Medulla oblongata (tissue), 1 donor: ENCODE results near the gene RNF26.
A peak's percentile ranks its signal among the peaks of the same experiment; 100 is the strongest.

Source experiments
- DNase-seq: peaks from one replicate; pipeline ENCODE4 v3.0.0-alpha.2; 2015; ENCODE audit errors: extremely low spot score

RNF26 gene

DNA sequence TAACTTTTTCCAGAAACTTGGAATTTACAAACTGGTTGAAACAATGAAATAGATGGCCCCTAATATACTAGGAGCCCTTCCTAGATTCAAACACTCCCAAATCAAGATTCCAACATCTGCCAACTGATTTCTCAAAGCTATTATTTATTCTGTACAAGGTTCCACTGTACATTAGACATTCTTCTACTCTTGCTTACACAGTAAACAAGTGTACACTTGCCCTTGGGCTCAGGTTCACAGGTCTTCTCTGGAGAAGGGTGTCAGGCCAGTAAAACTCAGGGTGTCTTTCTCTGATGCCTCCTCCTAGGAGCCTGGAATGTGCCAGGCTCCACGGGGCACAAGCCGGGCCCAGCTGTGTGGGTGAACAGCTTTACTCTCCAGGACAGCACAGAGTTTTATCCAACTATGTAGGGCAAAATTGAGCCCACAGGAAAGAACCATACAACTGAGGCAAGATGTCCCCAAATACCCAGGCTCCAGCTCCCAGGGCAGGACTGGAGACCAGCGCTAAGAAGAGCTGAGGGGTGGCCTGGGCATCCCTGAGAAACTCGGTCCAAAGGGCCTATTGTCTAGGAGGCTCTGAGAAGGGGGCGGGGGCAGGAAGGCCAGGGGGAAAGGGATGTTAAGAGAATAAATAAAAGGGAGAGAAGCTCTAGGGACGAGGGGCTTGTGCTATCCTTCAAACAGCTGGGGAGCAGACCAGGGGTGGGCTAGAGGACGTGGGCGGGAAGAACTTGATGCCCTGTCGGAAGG lies 20.9 kb downstream of the RNF26 start:
- DNase-seq: no peak

DNA sequence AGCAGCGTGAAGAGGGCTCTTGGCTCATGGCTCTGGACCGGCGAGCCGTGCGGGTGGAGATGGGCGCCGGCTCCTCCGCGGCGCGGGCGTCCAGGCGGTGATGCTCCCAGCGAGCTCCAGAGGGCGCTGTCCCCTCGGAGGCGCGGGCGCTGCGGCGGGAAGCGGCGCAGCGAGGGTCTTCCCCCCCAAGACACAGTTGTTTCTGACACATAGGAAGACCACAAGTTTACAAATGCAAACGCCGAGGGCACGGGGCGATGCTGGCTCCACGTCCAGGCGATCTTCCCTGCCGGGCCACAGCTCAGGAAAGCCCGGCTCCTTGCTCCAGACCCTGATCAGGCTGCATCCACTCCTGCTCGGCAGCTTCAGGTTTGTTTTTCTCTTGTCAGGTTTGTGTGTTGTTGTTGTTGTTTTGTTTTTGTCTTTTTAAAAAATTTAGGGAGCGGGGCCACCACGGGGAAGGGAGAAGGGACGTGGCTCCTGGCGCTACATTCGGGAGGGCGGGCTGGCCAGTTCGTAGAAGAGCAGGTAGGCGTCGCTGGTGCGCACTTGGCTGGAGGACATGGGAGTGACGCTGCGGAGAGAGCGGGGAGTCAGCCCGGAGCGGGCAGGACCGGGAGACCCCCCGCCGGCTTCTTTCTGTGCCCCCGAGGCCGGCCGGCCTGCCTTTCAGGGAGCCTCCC lies 22.2 kb downstream of the RNF26 start:
- DNase-seq: no peak

DNA sequence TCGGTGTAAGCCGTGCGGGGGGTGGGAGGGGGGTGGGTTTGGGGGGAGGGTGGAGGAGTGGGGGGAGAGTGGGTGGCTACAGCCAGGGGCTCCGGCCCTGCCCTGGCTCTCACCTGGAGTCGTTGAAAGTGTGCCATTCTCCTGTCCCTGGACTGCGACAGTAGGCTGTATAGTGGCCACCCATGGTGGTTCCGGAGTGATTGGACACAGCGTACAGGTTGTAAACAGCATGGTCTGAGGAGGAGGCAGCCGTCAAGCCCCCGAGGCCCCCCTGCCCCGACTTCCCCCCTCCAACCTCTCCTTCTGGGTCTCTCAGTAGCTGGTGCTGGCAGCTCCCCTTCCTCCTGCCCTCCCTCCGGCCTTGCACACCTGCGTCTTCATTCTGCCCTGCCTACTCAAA lies 22.7 kb downstream of the RNF26 start:
- no peak for DNase-seq

DNA sequence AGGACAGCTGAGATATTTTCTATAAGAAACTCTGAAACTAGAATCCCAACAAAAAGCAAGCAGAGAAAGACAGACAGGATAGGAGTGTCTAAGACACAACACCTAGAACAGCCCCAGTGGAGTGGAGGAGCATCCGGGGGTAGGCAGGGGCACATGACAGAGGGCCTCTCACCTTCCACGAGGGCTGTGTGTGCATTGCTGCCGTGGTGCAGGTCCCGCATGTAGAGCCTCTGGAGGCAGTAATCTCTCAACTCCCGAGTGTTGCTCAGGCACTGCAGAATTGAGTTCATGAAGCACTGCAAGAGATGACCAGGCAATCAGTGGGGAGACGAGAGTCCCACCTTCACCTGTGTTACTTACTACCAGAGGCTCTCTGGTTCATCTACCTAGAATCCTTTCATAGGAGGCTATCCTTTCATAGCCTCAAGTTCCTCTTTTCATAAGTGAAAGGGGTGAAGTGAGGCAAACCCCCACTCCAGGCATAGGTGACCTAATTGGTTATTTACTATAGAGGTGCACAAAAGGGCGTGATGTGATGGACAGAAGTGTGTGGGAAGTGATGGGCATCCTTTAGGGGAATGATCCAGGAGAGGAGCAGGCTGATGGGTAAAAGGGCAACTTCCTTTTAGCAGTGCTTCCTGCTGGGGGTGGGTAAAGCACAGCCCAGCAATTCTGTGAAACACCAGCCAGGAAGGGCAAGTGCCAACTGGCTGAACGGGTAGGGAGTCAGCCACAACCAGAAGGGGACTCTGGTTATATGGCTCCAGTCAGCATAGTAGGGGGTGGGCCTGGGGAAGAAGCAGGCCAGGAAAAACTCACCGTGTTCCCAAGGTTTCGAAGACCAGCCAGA lies 25.3 kb downstream of the RNF26 start:
- peak; percentile 54 for DNase-seq

DNA sequence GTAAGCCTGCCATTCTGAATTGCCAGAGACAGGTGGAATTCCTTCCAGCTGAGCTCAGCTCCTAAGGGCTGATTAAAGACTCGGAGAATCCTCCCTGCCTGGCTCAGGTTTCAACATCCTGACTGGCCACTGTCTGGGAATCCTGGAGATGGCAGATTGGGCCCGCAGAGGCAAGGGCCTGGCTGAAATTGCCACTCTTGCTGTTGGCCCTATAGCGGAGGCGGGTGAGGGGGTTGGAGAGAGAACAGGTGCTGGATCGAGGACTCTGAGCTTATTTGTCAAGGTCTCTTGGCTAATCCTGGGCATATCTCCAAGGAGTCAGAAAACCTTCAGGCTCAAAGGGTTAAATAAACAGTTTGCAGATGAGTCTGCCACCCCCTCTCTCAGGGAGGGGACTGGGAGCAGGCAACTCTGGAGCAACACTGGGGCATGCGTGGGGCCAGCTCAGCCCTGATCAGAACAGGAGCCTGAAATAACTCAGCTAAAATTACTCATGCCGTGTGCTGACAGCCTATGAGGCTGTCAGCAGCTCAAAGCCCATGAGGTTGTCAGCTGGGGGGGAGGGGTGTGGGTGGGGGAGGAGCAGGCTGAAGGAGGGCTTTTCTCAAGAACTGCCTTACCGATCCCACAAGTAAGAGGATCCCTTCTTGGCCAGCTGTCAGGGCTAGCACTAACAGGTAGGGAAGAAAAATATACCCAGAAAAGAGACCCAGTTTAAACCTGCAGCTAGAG lies 26.9 kb downstream of the RNF26 start:
- peak; percentile 54 for DNase-seq

DNA sequence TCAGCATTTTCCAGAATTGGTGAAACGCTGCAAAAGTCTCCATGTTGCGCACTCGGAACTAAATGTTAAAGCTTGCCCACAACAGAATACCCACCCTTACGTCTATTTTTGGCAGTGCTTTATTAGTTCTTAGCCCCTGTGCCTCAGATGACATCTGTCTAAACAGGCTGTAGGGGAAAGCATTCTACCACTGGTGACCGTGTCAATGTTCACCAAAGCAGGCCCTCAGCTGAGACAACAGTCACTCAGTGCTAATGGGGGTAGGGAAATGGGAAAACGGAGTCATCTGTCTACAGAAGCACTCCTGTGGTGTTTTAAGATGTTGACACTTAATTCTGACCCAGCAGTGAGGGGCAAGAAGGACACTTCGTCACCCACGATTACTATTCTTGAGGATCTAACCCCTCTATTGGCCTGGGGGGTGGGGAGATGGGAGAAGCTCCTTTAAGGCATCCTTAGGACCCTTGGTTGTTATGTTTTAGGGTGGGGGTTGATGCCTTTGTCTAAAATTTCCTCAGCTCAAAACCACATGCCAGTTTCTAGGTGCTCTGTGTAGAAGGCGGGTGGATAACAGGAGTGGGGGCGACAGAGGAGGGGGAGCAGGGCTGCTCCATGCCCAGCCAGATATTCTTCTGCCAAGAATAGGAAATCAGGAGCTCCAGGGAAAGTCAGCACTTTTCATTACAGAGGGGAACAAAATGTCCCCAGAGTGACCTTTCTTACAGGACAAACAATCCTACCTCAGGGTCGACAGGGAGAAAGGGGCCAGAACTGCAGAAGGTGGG lies 27.8 kb downstream of the RNF26 start:
- peak; percentile 63 for DNase-seq

DNA sequence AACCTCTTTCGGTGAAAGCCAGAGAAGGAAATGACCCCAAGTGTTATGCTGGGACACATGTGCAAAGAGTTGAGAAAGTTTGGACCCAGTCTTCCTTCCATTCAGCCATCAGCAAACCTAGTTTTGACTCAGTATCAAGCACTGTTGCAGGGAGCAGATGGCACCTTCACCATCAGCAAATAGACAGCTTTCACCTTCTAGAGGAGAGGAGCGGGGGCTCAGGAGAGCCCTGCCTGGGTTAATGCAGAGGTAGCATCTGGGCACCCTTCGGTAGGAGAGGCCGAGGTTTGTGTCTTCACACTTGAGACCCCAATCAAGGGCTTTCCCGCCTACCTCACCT lies 28.4 kb downstream of the RNF26 start:
- DNase-seq: no peak

DNA sequence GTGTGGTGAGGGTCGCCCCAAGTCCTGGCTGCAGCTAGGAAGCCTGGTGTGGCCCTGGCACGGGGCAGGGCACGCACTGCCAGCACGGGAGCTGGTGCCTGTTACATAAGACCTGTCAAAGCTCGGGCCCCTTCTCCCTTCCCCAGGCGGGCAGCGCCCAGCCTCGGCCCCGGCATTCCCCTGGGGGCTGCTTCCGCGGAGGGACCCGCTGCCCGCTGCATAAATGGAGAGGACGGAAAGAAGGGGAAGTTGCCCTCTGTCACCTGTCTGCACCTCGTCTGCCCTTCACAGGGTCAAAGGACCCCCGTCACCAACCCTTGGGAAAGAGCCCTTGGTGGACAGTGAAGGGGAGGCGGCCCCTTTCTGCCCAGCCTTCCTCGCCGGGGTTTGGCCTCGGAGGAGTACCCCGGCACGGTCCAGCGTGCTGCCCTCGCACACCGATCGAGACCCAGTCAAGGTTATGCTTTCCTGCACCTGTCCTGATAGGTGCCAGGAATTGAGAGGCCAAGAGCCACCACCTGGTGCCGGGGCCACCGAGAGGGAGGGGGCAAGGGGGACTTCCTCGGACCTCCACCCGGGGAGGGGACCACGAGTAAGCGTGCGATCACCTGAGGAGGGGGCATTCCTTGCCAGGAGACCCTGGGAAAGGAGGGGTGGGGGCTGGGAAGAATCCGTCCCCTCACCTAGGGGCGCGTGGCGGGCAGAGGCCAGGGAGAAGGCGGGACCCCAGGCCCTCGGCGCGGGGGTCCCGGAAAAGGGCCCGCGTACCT lies 28.9 kb downstream of the RNF26 start:
- no peak for DNase-seq

DNA sequence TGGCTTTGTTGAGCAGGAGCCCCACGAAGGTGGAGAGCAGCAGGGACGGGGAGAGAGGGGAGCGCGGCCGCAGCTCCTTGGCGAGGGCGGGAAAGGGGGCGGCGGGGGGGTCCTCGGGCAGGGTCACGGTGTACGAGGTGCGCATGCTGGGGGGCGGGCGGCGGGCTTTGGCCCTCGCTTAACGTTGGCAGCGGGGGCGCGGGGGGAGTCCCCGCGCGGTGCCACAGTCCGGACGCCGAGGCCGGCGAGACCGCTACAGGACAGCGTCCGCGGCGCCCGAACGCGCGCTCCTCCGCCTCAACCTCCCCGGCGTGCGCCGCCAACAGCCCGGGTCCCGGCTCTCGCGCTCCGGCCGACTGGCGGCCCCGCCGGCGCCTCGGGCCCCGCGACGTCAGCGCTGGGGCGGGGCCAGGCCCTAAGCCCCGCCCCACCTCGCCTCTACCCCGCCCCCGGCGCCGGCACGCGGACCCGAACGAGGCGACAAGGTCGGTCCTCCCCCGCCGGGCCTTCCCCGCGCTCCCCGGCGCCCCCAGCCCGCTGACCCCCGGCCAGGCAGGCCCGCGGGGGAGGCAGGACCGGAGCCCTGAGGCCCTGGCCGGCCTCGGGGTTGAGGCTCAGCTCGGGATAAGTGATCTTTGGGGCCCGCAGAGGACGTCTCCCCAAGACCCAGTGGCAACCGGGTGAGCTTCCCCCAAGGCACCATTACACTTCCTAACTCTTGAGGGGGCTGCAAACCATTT lies 29.7 kb downstream of the RNF26 start:
- peak; percentile 81 for DNase-seq

DNA sequence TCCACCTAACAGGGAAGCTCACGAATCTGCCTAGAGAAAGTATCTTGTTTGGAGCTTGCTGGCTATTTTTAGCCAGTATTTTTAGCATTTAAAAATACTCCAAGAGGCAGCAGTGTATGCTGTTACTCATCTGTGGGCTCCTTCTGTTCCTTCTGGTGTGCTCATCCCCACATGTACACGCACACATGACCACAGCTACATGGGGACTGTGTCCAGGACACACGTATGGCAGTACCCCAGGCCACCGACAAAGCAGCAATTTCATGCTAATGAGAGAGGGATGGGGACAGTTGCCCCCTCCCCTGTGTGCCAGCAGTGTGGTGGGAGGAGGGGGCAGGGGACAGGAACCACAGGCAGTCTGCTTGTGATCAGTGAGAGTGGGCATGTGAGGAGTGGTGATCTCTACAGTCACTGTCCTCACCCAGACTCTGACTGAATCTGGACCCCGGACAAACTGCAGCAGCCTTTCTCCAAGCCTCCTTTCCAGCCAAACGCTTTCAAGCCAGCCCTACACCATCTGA lies 30.8 kb downstream of the RNF26 start:
- DNase-seq: no peak

DNA sequence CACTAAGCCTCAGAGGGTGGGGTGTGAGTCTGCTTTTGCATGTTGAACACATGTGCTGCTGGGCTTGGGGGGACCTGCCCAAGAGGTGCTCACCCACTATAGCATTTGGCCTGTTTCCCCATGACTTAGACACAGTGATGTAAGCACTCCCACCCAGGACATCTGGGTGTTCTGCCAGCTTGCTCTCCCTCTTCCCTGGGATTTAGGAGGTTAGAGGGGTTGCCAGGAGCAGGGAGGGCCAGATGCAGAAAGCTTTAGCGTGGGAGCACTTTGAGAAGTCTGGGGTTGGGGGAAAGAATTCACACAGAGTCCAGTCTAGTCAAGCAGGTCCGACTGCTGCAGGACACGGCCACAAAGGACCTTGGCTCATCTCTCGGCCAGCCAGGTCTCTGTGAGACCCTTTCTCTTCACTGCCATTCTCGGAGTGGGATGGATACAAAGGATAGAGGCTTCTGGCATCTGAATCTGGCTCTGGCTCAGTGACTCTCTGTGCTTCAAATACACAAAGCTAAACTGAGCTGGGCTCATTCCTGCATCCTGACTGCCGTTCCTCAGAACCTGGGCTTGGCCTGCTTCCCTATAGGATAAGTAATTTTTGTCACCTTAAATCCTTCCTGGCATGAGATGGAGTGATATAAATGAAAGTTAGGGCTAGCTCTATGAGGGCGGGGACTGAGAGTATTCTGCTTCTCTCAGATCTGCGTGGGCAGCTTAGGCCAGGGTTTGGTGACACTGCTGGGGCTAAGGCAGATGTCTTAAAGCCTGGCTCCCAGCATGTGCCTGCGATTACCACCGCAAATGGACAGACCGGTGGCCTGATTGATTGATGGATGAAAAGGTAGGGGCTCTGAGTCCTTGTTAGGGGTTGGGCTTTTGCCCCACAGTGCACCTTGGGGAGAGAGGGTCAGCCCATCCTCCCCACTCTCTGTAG lies 32.6 kb downstream of the RNF26 start:
- DNase-seq: peak; percentile 56

DNA sequence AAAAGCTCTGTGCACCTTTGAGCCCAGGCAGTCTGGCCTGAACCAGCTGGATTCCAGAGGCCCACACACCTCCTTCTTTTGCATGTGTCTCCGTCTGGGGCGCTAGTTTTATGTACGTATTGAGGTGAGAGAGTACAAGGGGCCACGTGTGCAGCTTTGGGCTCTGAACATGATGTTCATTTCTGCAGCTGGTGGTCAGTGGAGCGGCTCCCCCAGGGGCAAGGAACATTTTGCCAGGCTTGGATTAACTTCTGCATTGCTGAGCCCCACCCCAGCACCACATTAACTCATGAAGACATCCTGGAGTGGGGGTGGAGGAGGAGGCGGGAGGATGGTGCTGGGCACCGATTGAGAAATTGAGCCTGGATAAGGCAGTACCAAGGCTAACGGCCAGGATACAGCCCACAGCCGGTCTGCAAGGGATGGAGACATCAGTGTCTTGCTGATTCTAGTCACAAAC lies 33.4 kb downstream of the RNF26 start:
- DNase-seq: no peak

DNA sequence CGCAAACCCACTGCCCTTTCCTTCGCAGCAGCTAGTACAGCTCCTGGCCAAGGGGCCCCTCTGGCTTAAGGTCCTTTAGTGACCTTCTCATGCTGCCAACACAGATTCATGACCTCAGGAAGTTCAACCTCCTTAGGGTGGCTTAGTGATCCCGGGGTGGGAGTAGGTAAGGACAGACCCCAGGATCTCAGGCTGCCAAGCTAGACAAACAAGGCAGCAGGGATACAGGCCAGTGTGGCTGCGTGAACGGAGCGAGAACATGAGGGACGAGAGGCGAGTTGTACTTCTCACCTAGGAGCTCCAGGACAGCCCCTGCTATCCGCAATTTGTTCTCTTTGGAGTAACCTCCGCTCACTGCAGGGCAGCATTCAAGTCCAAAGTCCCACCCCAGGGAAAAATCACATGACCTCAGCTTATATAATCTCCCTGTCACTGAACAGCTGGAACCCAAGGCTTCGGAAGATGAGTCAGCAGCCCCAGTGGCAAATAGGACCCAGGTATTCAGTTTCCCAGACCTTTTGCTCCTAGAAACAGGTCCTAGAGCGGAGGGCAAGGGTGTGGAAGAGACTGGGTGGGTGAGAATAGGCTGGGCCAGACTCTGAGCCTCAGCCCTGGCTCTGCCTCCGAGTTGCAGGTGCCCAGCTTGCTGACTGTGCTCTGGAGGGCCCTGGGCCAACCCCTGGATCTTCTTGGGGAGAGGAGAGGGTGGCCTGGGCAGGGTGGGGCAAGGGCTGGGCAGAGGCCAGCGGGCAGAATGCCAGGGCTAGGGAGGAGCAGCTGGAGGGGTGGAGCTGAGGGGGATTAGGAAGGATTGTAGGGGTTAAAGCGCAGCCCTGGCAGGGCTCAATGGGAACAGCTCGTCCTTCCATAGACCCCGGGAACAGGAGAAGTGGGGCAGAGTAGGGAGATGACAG lies 34.1 kb downstream of the RNF26 start:
- DNase-seq: peak; percentile 65

DNA sequence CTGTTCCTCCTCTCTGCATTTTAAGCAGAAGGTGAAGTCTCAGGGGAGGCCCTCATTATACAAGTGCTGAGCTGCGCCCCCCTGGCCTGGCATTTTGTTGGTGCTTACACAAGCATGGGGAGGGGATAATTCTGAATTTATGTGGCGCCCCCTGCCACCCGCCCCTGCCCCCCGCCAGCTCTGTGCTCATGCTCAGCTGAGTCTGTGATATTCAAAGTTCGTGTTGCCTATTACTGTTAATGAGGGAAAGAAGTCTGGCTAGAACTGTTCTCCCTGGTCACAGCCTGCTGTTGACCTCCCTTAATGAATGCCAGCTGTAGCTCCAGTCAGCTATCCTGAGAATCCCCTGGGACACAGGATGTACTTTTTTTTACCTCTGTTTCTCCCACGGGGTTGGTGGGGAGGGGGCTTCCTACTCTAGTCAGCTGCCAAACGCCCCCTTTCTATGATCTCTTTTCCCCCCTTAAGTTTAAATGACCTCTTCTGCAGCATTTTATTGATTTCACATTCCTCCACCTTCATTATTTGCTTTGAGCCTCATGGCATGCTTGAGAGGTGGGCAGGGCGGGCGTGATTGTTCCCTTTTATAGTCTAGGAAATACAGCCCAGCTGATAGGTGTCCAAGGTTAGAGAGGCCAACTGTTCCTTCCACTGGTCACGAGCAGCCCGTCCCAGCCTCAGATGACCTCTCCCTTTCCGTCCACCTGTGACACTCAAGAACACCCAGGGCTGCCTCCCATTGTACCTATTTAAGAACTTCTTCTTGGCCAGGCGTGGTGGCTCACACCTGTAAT lies 35.0 kb downstream of the RNF26 start:
- no peak for DNase-seq

DNA sequence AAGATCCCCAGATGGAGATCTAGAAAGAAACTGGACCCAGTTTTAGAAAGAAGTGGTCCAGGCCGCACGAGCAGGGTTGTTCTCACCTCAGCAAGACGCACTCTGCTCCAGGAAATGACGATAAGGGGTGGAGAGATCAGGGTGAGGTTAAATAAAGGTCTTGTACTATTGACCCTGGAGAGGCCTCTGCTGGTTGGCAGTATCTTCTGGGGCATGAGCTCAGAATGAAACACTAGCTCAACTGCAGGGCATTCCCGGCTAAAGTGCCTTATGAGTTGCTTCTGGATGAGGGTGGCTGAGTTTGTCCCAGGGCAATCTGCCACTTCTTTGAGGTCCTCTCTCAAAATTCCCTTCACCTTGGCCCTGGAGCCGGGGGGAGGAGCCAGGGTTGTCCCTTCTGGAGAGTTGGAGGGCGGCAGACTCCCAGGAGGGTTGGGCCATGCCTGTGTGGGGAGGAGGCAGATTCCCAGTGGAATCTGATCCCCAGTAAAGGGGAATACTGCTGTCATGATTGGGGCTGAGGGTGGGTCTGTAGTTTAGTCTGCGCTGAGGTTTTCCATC lies 36.2 kb downstream of the RNF26 start:
- DNase-seq: peak; percentile 46

DNA sequence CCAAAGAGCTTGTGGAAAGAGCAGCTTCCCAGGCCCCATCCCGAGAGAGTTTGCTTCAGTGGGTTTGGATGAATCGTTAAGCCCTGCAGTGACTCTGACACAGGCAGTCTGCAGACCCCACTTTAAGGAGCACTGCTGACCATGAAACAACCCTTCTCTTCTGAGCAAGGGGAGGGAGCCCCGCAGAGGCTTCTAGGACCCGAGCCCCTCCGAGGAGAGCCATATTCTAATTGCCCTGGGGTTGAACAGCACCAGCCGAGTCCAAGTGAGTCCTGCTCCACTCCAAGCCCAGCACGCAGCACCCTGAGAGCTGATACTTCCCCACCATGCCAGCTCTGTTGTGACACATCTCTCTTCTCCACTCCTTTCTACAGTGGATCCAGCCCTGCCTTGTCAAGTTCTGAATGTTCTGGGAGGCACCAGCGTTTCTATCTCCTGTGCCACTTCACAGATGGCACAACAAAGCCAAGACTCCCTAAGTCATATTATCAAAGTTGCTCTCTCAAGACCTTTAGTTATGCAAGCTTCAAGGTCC lies 36.8 kb downstream of the RNF26 start:
- no peak for DNase-seq
